ENCODE measurements around the gene PITX1. TPM values are rescaled to one million over a fixed set of nuclear protein-coding genes. Genes with fewer than 3 reads are reported as not detected.

The PITX1 gene
- total and polyA plus RNA-seq, 2 donors (not counting 3 experiments of a cell fraction or from before 2014, with no cell fraction given), result 0.48 to 6.0 TPM

DNA sequence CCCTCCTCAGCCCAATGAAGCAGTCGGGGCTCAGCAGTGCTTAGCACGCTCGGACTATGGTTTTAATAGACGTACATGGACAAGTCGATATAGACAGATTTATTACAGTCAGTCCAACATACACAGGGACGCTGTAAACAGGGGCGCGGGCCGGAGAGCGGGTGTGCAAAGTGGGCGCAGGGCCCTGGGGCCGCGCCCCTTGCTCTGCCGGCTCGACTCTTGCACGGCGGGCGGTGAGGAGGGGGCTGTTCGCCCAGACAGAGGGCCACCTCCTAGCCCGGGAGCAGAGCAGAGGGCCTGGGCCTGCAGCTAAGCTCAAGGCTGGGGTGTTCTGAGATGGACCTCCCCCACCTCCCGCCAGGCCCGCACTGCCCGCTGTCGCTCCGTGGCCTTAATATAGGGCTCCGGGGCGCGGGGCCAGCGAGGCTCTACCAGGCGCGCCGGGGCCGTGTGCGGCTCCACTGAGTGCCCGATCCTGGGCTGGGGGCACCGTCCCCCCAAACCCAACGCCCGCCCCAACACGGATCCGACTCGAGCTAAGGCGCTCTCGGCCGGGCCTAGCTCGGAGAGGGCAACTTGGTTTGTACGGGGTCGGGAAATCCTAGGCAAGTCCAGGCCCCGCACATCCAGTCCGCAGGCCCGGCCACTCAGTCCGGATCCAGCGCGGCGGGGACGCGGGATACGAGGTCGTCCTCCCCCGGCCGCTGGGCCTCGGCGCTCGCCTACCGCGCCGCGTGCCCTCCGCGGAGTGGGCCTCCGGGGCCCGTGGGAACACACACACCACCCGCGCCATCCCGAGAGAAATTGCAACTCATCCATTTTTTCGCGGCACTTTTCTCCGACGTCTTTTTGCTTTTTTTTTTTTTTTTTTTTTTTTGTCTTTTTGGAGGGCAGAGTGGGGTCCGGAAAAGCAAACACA lies 6.1 kb downstream of the PITX1 start:
- Histone ChIP-seq H3K4me3 (replicated peaks in 1 of 3; ENCODE audit: insufficient read depth in 1 of 3, low read depth in 1 of 3, low read length in 3 of 3) (no peak overlapping the region), H3K9ac (replicated peaks; ENCODE audit: extremely low read depth, insufficient read depth, low read length) (no peak overlapping the region), H4K20me1 (replicated peaks; ENCODE audit: control insufficient read depth, extremely low read depth, insufficient read depth, low read length) (no peaks in the 10 kb centered on the region), H2AFZ (ENCODE audit: low read depth, low read length) (no peak overlapping the region), H3K27me3 (ENCODE audit: control insufficient read depth in 2 of 2, insufficient read depth in 2 of 2, low read length in 2 of 2) (peaks cover 60 to 69% of the 10 kb centered on the region in 2 experiments), H3K9me1 (replicated peaks; ENCODE audit: control insufficient read depth, extremely low read depth, insufficient read depth, low read length) (no peaks in the 10 kb centered on the region), H3K36me3 (ENCODE audit: control insufficient read depth in 2 of 2, extremely low read depth in 1 of 2, insufficient read depth in 2 of 2, low read length in 2 of 2) (no peaks in the 10 kb centered on the region), H3K9me3 (replicated peaks; ENCODE audit: control insufficient read depth, insufficient read depth, low read length) (no peaks in the 10 kb centered on the region), H3K4me2 (ENCODE audit: insufficient read depth, low read length) (no peak overlapping the region), H3K79me2 (ENCODE audit: control insufficient read depth, insufficient read depth, low read length) (no peaks in the 10 kb centered on the region), H3K4me1 (ENCODE audit: control insufficient read depth, extremely low read depth, insufficient read depth, low read length) (no peaks in the 10 kb centered on the region), H3K27ac (ENCODE audit: insufficient read depth, low read depth, low read length) (no peak overlapping the region)
- no peak for FAIRE-seq
- POLR2A ChIA-PET, result no interaction called here
- dilution Hi-C loops (cut with MboI; ENCODE audit: extremely low pct_ligation_motif_present, low sequenced_read_pairs), result no loop called here
- no peak for DNase-seq (ENCODE audit: low read depth, low spot score)
- BruUV-seq (replicated peaks), result no TSS peak
- TF ChIP-seq, protein P1, sequence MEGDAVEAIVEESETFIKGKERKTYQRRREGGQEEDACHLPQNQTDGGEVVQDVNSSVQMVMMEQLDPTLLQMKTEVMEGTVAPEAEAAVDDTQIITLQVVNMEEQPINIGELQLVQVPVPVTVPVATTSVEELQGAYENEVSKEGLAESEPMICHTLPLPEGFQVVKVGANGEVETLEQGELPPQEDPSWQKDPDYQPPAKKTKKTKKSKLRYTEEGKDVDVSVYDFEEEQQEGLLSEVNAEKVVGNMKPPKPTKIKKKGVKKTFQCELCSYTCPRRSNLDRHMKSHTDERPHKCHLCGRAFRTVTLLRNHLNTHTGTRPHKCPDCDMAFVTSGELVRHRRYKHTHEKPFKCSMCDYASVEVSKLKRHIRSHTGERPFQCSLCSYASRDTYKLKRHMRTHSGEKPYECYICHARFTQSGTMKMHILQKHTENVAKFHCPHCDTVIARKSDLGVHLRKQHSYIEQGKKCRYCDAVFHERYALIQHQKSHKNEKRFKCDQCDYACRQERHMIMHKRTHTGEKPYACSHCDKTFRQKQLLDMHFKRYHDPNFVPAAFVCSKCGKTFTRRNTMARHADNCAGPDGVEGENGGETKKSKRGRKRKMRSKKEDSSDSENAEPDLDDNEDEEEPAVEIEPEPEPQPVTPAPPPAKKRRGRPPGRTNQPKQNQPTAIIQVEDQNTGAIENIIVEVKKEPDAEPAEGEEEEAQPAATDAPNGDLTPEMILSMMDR (IDR thresholded peaks at IDR 0.05; ENCODE audit: extremely low read depth in 1 of 2, insufficient read depth in 1 of 2, low read depth in 1 of 2, low read length in 2 of 2), result no peak
- peak; percentile 52 for TF ChIP-seq EZH2 (IDR thresholded peaks at IDR 0.05; ENCODE audit: borderline replicate concordance, low read depth, low read length, severe bottlenecking)
- no peak for TF ChIP-seq POLR2A (IDR thresholded peaks at IDR 0.05; ENCODE audit: low read depth, low read length)
- no peak for TF ChIP-seq FOS (IDR thresholded peaks at IDR 0.05; ENCODE audit: borderline replicate concordance, insufficient read depth, low read length)
- intact Hi-C loops (cut with micrococcal nuclease), result loop anchor here (5.0 kb wide), 1 partner anchor 164 kb away; no protein-coding TSS in a partner anchor
- CTCF ChIA-PET, result interaction anchor here (1.1 to 1.3 kb wide), 2 partner anchors 14 to 163 kb away, joined by 4 read pairs; no protein-coding TSS in a partner anchor
